Peyer's patch (tissue), 4 donors: ENCODE data around the gene RPTOR.

Experiments
- POLR2A ChIP-seq, 2 donors: fragments of 450-650 bp; IDR thresholded peaks; one replicate each; pipeline ENCODE4 v1.5.1; 2017; ENCODE audit warnings: antibody characterized with exemption in 2 of 2, mild to moderate bottlenecking in 2 of 2, moderate library complexity in 2 of 2
- TF ChIP-seq, protein P1 (sequence below), 6 experiments: fragments of 450-650 bp in 4 of 6; fragments of 200-600 bp in 2 of 6; sonication (generic) in 1 of 6; IDR thresholded peaks; one replicate each; pipeline ENCODE4 v1.5.1; 2017 to 2019; ENCODE audit warnings: antibody characterized with exemption in 6 of 6, mild to moderate bottlenecking in 3 of 6, moderate library complexity in 1 of 6

DNA sequence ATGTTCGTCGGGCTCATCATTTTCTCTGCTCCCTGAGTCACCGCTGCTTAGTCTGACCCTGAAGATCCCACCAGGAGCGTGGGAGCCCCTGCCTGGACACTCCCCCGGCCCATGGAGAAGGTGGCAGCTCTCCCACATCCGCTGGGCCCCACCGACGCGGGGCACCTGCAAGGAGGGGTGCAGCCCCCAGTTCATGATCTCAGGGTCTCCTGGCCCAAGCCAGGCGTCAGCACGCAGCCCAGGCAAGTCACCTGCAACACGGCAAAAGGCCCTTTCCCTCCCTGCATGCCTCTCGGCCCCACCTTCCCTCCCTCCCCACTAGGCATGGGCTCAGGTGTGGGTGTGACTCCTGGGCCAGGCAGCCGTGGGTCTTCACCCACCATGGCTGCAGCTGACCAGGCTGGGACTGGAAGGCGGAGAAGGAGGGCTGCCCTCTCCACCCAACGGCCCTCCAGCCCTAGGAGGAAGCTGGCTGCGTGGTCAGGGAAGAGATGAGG, 437.3 kb downstream of the RPTOR start:
- TF ChIP-seq, protein P1, sequence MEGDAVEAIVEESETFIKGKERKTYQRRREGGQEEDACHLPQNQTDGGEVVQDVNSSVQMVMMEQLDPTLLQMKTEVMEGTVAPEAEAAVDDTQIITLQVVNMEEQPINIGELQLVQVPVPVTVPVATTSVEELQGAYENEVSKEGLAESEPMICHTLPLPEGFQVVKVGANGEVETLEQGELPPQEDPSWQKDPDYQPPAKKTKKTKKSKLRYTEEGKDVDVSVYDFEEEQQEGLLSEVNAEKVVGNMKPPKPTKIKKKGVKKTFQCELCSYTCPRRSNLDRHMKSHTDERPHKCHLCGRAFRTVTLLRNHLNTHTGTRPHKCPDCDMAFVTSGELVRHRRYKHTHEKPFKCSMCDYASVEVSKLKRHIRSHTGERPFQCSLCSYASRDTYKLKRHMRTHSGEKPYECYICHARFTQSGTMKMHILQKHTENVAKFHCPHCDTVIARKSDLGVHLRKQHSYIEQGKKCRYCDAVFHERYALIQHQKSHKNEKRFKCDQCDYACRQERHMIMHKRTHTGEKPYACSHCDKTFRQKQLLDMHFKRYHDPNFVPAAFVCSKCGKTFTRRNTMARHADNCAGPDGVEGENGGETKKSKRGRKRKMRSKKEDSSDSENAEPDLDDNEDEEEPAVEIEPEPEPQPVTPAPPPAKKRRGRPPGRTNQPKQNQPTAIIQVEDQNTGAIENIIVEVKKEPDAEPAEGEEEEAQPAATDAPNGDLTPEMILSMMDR (IDR thresholded peaks at IDR 0.05): no peak
- no peak for TF ChIP-seq POLR2A (IDR thresholded peaks at IDR 0.05)
